GM19035 (cell line): Measurements from ENCODE around the gene ZFP36L2.
A peak's percentile ranks its signal among the peaks of the same experiment; 100 is the strongest.

Source experiments
- ATAC-seq: cut with Tn5 transposase; IDR thresholded peaks from one replicate; pipeline ENCODE4 v1.9.1; 2021; ENCODE audit not compliant: unreplicated experiment

Gene ZFP36L2

GRCh38 chr2:43248621-43249020, 22.2 kb upstream of the ZFP36L2 start:
- ATAC-seq: no peak

- ATAC-seq: no peak
Measured at GRCh38 chr2:43246641-43247040, 20.2 kb upstream of the ZFP36L2 start.

GRCh38 chr2:43241558-43241957, 15.2 kb upstream of the ZFP36L2 start:
- ATAC-seq: no peak

- no peak for ATAC-seq
Measured at GRCh38 chr2:43240766-43241150, 14.4 kb upstream of the ZFP36L2 start.

- ATAC-seq: peak; percentile 63
Measured at GRCh38 chr2:43239981-43240765, 13.8 kb upstream of the ZFP36L2 start.

- ATAC-seq: no peak
Measured at GRCh38 chr2:43238813-43239212, 12.4 kb upstream of the ZFP36L2 start.

GRCh38 chr2:43238176-43238575, 11.8 kb upstream of the ZFP36L2 start:
- ATAC-seq: no peak

- ATAC-seq: no peak
Measured at GRCh38 chr2:43233218-43234212, 7.1 kb upstream of the ZFP36L2 start.

- no peak for ATAC-seq
Measured at GRCh38 chr2:43230951-43231827, 4.8 kb upstream of the ZFP36L2 start.

- ATAC-seq: no peak
Measured at GRCh38 chr2:43230351-43230885, 4.0 kb upstream of the ZFP36L2 start.

GRCh38 chr2:43228756-43229659, 2.6 kb upstream of the ZFP36L2 start:
- ATAC-seq: no peak

GRCh38 chr2:43228321-43228751, 1.9 kb upstream of the ZFP36L2 start:
- ATAC-seq: no peak

GRCh38 chr2:43227830-43228281, 1.4 kb upstream of the ZFP36L2 start:
- ATAC-seq: no peak

GRCh38 chr2:43226955-43227829, 786 bp upstream of the ZFP36L2 start:
- ATAC-seq: peak; percentile 26

GRCh38 chr2:43225788-43226557, 433 bp downstream of the ZFP36L2 start:
- ATAC-seq: peak; percentile 37

GRCh38 chr2:43225093-43225787, 1.2 kb downstream of the ZFP36L2 start:
- ATAC-seq: no peak

GRCh38 chr2:43224571-43225092, 1.8 kb downstream of the ZFP36L2 start:
- ATAC-seq: no peak
